Loucy (cell line): ENCODE results near the gene SPTBN2.

Source experiments
- EZH2phosphoT487 ChIP-seq: fragments of 200-600 bp; IDR thresholded peaks from 2 replicates; pipeline ENCODE4 v1.6.1; 2018; ENCODE audit warnings: antibody characterized with exemption, mild to moderate bottlenecking, moderate library complexity, borderline replicate concordance
- TF ChIP-seq, protein P1 (sequence below): fragments of 200-600 bp; sonication (generic); conservative IDR thresholded peaks from 2 replicates; pipeline ENCODE4 v1.5.1; 2014; ENCODE audit warnings: mild to moderate bottlenecking, antibody characterized with exemption, low read length

DNA sequence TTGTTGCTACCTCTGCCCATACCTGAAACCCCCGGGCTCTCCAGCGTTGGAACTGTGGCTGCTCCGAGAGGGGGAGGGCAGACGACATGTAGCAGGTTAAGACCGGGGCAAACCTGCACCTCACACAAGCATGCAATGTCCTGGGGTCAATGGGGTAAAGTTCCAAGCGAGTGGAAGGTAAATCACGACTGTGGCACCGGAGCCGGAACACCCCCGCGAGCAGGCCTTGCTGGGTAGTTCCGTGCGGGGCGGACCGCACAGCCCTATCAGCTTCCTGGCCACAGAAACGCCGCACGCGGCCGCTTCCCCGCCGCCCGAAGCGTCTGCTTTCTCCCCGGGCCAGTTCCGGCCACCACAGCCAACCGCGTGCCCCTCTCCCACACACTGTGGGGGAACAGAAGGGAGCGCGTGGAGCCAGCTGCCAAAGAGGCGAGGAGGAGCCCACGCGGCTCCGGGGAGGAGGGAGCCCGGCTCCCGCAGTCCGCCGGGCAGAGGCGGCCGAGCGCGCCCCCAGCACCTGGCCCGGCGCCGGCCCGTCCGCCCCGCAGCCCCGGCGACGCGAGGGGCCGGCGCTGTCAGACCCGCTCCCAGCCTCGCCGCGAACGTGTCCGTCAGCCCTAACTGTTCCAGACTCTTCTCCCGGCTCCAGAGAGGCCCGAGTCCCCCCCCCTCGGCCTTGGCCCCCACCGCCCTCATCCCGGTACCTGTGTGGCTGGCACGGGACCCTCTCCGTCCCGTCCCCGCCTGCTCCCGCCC lies 1.6 kb downstream of the SPTBN2 start:
- TF ChIP-seq, protein P1, sequence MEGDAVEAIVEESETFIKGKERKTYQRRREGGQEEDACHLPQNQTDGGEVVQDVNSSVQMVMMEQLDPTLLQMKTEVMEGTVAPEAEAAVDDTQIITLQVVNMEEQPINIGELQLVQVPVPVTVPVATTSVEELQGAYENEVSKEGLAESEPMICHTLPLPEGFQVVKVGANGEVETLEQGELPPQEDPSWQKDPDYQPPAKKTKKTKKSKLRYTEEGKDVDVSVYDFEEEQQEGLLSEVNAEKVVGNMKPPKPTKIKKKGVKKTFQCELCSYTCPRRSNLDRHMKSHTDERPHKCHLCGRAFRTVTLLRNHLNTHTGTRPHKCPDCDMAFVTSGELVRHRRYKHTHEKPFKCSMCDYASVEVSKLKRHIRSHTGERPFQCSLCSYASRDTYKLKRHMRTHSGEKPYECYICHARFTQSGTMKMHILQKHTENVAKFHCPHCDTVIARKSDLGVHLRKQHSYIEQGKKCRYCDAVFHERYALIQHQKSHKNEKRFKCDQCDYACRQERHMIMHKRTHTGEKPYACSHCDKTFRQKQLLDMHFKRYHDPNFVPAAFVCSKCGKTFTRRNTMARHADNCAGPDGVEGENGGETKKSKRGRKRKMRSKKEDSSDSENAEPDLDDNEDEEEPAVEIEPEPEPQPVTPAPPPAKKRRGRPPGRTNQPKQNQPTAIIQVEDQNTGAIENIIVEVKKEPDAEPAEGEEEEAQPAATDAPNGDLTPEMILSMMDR, result no peak
- TF ChIP-seq EZH2phosphoT487, result no peak
